HG03103 (cell line): Measurements from ENCODE around the gene S100A2.

Source experiments
- ATAC-seq: cut with Tn5 transposase; IDR thresholded peaks from one replicate; pipeline ENCODE4 v1.9.1; 2021; ENCODE audit warnings: low read depth; ENCODE audit not compliant: unreplicated experiment

S100A2 gene

GRCh38 chr1:153546796-153547559 lies 18.7 kb downstream of the S100A2 start:
- ATAC-seq = no peak

- ATAC-seq = no peak
These were observed 19.3 kb downstream of the S100A2 start for GRCh38 chr1:153546371-153546770.

- ATAC-seq = no peak
These were observed 20.3 kb downstream of the S100A2 start, which contains the start of gene S100A4 for GRCh38 chr1:153545067-153546055. TSS of gene S100A4 (minus strand) at chr1:153545806. CDS start at chr1:153544794, 1,012 bp downstream.

- ATAC-seq = no peak
These were observed 21.1 kb downstream of the S100A2 start for GRCh38 chr1:153544453-153545066.

GRCh38 chr1:153543736-153544135 lies 21.9 kb downstream of the S100A2 start:
- ATAC-seq = no peak

- no peak for ATAC-seq
These were observed 22.5 kb downstream of the S100A2 start for GRCh38 chr1:153542956-153543711.

GRCh38 chr1:153541641-153542590 lies 23.7 kb downstream of the S100A2 start:
- no peak for ATAC-seq

- no peak for ATAC-seq
These were observed 25.0 kb downstream of the S100A2 start, which contains the start of gene S100A5 for GRCh38 chr1:153540394-153541361. TSS of gene S100A5 (minus strand) at chr1:153540934. CDS start at chr1:153540191, 743 bp downstream.

GRCh38 chr1:153539395-153540093 lies 26.1 kb downstream of the S100A2 start:
- no peak for ATAC-seq

GRCh38 chr1:153538315-153538821 lies 27.3 kb downstream of the S100A2 start:
- ATAC-seq = no peak

GRCh38 chr1:153537376-153537730 lies 28.3 kb downstream of the S100A2 start:
- no peak for ATAC-seq

- no peak for ATAC-seq
These were observed 28.8 kb downstream of the S100A2 start for GRCh38 chr1:153536671-153537375.

- ATAC-seq = no peak
These were observed 29.5 kb downstream of the S100A2 start for GRCh38 chr1:153536012-153536670.

GRCh38 chr1:153535242-153536011 lies 30.2 kb downstream of the S100A2 start, which contains the start of gene S100A6:
TSS of gene S100A6 (minus strand) at chr1:153535991. CDS start at chr1:153535339, 652 bp downstream.
- no peak for ATAC-seq

GRCh38 chr1:153534925-153535241 lies 30.8 kb downstream of the S100A2 start:
- ATAC-seq = no peak
